ENCODE results near the gene USP37.
"Not testable (repeated sequence)": the region's sequence is repeated elsewhere in the genome, so short reads cannot be mapped to it uniquely, and the experiment has no call there.

Gene USP37

GRCh38 chr2:218554225-218554624 is 13.9 kb downstream of the USP37 start:
- not testable (repeated sequence) for DNase-seq

- no peak for DNase-seq
These were observed 20.2 kb downstream of the USP37 start for GRCh38 chr2:218547978-218548377.

- no peak for DNase-seq
These were observed 20.6 kb downstream of the USP37 start for GRCh38 chr2:218547511-218547910.

- DNase-seq: no peak
These were observed 22.1 kb downstream of the USP37 start for GRCh38 chr2:218546012-218546411.

- DNase-seq: no peak
These were observed 28.1 kb downstream of the USP37 start for GRCh38 chr2:218540015-218540414.

- no peak for DNase-seq
These were observed 31.2 kb downstream of the USP37 start for GRCh38 chr2:218536804-218537494.

- no peak for DNase-seq
These were observed 38.2 kb downstream of the USP37 start for GRCh38 chr2:218529990-218530389.

- not testable (repeated sequence) for DNase-seq
These were observed 39.7 kb downstream of the USP37 start for GRCh38 chr2:218528409-218528808.

GRCh38 chr2:218523651-218524050 is 44.5 kb downstream of the USP37 start:
- no peak for DNase-seq

GRCh38 chr2:218518876-218519275 is 49.3 kb downstream of the USP37 start:
- DNase-seq: no peak

- no peak for DNase-seq
These were observed 50.5 kb downstream of the USP37 start for GRCh38 chr2:218517434-218518206.

- DNase-seq: no peak
These were observed 51.5 kb downstream of the USP37 start for GRCh38 chr2:218516614-218517013.

- no peak for DNase-seq
These were observed 54.5 kb downstream of the USP37 start for GRCh38 chr2:218513676-218514075.

GRCh38 chr2:218508299-218508698 is 59.9 kb downstream of the USP37 start:
- no peak for DNase-seq

- no peak for DNase-seq
These were observed 62.3 kb downstream of the USP37 start for GRCh38 chr2:218505754-218506371.

GRCh38 chr2:218501665-218502064 is 66.5 kb downstream of the USP37 start:
- no peak for DNase-seq

GRCh38 chr2:218500501-218501060 is 67.6 kb downstream of the USP37 start:
- DNase-seq: no peak

- DNase-seq: no peak
These were observed 82.0 kb downstream of the USP37 start for GRCh38 chr2:218485986-218486667.

GRCh38 chr2:218482651-218483050 is 85.5 kb downstream of the USP37 start:
- no peak for DNase-seq

GRCh38 chr2:218479595-218479994 is 88.6 kb downstream of the USP37 start:
- DNase-seq: no peak

GRCh38 chr2:218478544-218478943 is 89.6 kb downstream of the USP37 start:
- DNase-seq: no peak

- no peak for DNase-seq
These were observed 90.9 kb downstream of the USP37 start for GRCh38 chr2:218477247-218477646.

- no peak for DNase-seq
These were observed 91.5 kb downstream of the USP37 start for GRCh38 chr2:218476676-218477075.

All from CD4-positive, alpha-beta T cell treated with Interleukin-15 for 1 hour (primary cell).